Rectal smooth muscle tissue (tissue), 1 donor: ENCODE data around the gene GRAMD4.
"Not testable (repeated sequence)": the region's sequence is repeated elsewhere in the genome, so short reads cannot be mapped to it uniquely, and the experiment has no call there.

Experiments
- H3K27ac ChIP-seq: one replicate; pipeline ENCODE4 v1.7.0; 2013; ENCODE audit warnings: low read depth, low read length, inconsistent platforms
- H3K27me3 ChIP-seq: one replicate; pipeline ENCODE4 v1.7.0; 2013; ENCODE audit warnings: low read length; ENCODE audit not compliant: control insufficient read depth, insufficient read depth
- H3K36me3 ChIP-seq: one replicate; pipeline ENCODE4 v1.7.0; 2013; ENCODE audit warnings: low read length; ENCODE audit not compliant: control insufficient read depth, insufficient read depth
- H3K4me1 ChIP-seq: one replicate; pipeline ENCODE4 v1.7.0; 2013; ENCODE audit warnings: low read length; ENCODE audit not compliant: control insufficient read depth, insufficient read depth
- H3K4me3 ChIP-seq: one replicate; pipeline ENCODE4 v1.7.0; 2013; ENCODE audit warnings: low read length
- H3K9ac ChIP-seq: one replicate; pipeline ENCODE4 v1.7.0; 2013; ENCODE audit warnings: low read length

GRAMD4 gene

DNA sequence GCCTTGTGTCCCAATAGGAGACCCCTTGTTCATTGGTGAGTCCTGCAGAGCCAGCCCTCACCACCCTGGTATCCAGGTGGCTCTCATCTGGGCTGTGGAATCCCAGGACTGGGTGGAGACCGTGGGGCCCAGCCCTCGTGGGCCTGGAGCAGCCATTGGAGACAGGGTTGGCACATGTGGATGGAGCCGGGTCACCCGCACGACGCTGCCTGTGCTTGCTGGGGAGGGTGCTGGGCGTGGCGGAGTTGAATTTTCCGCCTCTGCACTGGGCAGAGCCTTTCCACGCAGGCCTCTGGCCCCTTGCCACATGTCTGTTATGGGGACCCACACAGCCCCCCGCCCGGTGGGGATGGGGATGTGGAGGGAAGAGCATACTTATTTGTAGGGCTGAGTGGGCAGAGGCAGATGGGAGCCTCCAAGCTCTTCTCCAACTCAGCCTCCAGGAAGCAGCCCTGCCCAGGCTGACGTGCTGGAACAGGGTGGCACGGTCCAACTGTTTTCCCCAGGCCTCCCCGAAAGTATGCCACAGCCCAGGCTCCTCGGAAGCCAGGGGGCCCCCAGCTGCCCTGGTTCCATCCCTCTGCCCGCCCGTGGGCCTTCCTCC, 12.6 kb downstream of the GRAMD4 start:
- Histone ChIP-seq H3K9ac (no peak overlapping the region), H3K4me1 (no peaks in the 10 kb centered on the region), H3K4me3 (no peak overlapping the region), H3K36me3 (no peaks in the 10 kb centered on the region), H3K27ac (no peak overlapping the region), H3K27me3 (no peaks in the 10 kb centered on the region)

DNA sequence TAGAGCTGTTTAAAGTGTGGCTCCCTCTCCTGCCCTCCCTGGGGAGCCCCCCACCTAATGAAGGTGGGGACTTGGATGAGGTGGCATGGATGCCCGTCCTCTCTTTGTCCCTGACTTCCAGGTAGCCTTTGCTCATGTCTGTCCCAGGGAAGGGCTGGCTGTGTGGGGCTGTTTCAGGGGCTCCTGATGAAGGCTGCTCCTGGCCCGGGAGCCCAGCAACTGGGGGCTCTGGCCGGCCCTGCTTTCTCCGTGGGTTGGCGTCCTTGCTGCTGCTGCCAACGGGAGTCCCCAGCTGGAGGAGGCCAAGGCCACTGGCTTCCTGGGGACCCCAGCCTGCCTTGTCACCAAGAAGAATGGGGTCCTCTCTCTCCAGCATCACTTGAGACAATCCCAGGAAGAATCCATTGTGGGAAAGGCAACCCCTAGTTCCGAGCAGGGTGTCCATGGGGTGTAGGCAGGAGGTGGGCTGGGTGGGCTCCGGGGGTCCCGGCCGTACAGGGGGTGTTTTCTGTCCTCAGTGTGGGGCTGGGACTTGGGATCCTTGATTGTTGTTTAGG, 13.2 kb downstream of the GRAMD4 start:
- Histone ChIP-seq H3K9ac (no peak overlapping the region), H3K36me3 (no peaks in the 10 kb centered on the region), H3K27me3 (no peaks in the 10 kb centered on the region), H3K4me3 (no peak overlapping the region), H3K27ac (no peak overlapping the region), H3K4me1 (no peaks in the 10 kb centered on the region)

DNA sequence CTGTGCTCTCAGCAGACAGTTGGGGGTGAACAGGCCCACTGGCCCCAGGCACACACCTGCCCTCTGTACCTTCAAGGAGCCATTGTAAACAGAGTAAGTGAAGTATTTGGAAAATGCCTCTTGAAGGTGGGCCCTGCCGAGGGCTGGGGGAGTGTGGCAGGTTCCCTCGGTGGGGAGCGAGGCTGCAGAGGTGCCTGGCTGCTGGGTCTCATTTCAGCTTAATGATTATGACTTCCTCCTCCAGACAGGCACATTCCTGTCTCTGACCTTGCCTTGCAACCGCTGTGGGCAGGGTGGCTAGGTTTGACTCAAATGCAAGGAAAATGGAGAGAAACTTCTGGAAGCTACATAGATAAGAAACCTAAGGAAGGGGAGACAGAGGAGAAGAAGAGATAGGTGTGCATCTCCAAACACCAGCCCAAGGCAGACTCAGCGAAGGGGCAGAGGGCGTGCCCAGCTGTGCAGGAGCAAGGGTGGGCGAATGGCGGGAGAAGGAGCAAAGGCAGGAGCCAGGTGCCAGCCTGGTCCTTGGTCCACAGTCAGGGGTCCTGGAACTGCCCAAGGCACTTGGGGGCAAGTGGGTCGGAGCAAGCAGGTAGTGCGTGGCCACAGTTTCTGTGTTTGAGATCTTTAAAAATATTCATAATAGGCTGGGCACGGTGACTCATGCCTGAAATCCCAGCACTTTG, 14.0 kb downstream of the GRAMD4 start:
- no peaks in the 10 kb centered on the region for H3K36me3 ChIP-seq

DNA sequence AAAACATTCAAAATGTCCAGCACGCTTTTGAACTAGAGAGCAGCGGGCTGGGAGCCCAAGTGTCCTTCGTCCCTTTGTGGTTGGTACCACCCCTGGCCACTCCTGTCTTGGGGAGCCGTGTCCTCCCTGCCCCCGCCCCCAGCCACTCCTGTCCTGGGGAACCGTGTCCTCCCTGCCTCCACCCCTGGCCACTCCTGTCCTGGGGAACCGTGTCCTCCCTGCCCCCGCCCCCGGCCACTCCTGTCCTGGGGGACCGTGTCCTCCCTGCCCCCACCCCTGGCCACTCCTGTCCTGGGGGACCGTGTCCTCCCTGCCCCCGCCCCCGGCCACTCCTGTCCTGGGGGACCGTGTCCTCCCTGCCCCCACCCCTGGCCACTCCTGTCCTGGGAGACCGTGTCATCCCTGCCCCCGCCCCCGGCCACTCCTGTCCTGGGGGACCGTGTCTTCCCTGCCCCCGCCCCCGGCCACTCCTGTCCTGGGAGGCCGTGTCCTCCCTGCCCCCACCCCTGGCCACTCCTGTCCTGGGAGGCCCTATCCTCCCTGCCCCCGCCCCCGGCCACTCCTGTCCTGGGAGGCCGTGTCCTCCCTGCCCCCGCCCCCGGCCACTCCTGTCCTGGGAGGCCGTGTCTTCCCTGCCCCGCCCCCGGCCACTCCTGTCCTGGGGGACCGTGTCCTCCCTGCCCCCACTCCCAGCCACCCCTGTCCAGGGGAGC, 14.9 kb downstream of the GRAMD4 start:
- not testable (repeated sequence) for H3K27ac ChIP-seq, H3K27me3 ChIP-seq, H3K36me3 ChIP-seq, H3K4me3 ChIP-seq, H3K9ac ChIP-seq, H3K4me1 ChIP-seq

More for the DNA sequence above, 14.0 kb downstream of the GRAMD4 start:
- Histone ChIP-seq H3K4me3 (no peak overlapping the region), H3K9ac (no peak overlapping the region), H3K27ac (no peak overlapping the region), H3K27me3 (no peaks in the 10 kb centered on the region), H3K4me1 (no peaks in the 10 kb centered on the region)

DNA sequence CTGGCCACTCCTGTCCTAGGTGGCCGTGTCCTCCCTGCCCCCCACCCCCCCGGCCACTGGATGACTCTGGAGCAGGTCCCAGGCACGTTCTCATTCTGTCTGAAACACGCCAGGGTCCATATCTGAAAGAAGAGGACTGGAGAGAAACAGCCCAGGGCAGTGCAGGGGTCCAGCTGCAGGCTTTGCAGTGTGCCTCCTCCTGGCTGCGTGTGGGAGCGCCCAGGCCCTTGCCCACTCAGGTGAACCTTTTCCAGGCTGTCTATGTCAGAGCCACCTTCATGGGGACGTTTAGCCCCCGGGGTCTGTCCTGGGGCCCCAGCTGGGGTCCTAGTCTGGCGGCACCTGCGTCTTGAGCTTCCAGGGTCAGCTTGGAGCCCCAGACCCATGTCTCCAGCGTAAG, 15.6 kb downstream of the GRAMD4 start:
- Histone ChIP-seq H3K27ac (no peak overlapping the region), H3K4me1 (no peaks in the 10 kb centered on the region), H3K27me3 (no peaks in the 10 kb centered on the region), H3K4me3 (no peak overlapping the region), H3K9ac (no peak overlapping the region), H3K36me3 (no peaks in the 10 kb centered on the region)

DNA sequence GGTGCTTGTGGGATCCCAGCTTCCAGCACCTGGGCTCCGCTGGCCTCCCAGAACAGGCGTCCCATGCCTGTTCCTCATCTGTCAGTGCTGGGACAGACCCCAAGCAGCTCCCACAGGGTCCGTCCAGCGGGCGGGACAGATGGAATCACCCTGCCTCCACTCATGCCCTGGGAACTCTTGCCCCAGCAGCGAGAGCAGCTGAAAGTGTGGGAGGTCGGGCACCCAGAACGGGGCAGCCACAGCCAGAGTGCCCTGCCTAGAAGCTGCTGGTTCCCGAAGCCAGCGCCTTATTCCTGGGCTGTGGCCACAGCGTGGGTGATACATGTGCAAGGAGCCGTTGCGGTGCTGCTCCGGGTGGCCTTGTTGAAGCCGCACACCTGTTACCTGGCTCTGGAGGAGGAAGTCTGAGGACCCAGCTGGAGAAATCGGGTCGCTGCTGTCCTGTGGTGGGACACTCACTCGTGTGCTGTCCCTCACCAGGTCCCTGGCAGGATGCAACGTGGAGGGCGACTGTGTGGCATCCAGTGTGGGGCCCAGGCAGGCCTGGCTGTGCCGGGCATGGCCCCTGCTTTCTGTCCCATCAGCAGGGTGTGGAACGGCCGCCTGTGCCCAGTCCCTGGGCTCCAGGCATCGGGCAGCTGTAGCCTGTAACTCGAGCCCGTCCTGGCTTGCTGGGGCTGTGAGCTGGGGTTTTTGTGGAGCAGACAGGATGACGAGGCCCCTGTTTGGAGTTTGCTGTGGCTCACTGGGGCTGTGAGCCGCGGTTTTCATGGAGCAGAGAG, 16.2 kb downstream of the GRAMD4 start:
- H3K27ac ChIP-seq = no peak overlapping the region

DNA sequence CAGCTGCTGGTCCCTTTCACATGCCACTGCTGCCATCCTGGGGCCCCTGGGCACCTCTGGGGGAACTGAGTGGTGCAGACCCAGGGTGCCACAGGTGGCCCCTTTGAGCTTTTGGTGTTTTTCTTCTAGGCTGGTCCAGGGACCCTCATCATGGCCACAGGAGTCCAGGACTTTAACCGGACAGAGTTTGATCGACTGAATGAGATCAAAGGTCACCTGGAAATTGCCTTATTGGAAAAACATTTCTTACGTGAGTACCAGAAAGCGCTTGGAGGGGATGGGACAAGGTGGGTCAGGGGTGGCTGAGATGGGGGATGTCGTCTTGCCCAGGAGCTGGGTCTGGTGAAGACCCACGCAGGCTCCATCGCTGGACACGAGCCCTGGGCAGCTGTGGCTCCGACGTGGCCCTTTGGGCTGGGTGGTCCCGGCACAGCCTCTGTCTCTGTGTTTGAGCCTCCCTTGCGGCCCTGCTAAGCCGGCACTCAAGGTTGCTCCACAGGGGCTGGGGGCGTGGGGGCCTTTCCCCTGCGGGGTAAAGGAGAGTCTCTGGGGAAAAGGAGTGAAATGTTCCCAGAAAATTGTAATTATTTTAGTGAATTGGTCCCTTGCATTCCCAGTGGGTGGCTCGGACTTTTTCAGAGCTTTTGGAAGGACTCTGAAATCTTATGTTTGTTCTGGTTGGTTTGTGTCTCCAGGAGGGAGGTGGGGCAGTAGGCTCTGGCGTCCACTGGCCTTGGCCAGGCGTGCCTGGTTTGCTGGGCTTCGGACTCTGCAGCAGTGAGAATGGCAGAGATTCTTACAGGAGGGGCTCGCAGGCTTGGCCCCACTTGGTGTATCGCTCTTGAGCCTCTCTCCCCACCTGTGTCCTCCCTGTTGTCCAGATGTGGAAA, 17.8 kb downstream of the GRAMD4 start:
- Histone ChIP-seq H3K36me3 (no peaks in the 10 kb centered on the region), H3K27me3 (no peaks in the 10 kb centered on the region), H3K4me3 (no peak overlapping the region), H3K9ac (no peak overlapping the region), H3K27ac (no peak overlapping the region), H3K4me1 (peaks cover 10% of the 10 kb centered on the region)

More for the DNA sequence above, 16.2 kb downstream of the GRAMD4 start:
- Histone ChIP-seq H3K4me3 (no peak overlapping the region), H3K4me1 (peaks cover under 1% of the 10 kb centered on the region), H3K36me3 (no peaks in the 10 kb centered on the region), H3K27me3 (no peaks in the 10 kb centered on the region), H3K9ac (no peak overlapping the region)

DNA sequence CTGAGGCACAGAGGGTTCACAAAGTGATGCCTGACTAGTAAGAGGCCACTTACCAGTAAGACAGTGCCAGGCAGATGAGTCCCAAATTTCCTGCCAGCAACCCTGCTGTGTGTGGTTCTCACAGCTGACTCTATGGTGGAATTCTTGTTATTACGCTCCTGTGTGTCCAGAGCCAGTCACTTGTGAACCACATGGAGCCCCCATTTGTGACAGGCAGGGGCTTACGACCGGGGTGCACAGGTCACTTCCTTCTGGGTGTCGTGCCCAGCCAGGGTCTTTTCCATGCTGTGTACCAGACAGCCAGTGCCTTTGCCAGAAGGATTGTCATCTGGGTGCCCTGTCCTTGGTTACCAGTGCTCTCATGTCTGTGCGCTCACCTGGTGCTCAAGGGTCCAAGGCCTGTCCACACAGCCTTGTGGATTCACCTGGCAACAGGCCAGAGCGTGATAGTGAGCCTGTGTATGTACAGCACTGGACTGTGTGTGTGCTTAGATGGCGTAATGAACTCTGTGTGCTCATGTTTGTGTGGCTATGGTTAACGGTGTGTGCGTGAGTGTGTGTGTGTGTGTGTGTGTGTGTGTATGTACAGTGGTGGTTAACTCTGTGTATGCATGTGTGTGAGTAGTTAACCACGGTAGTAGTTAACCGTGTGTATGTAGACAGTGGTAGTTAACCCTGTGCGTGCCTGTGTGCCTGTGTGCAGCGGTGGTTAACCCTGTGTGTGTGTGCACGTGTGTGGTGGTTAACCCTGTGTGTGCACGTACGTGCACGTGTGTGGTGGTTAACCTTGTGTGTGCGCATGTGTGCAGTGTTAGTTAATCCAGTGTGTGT, 18.6 kb downstream of the GRAMD4 start:
- Histone ChIP-seq H3K27ac (no peak overlapping the region), H3K9ac (no peak overlapping the region), H3K27me3 (no peaks in the 10 kb centered on the region), H3K4me3 (no peak overlapping the region), H3K36me3 (no peaks in the 10 kb centered on the region), H3K4me1 (peaks cover 10% of the 10 kb centered on the region)

DNA sequence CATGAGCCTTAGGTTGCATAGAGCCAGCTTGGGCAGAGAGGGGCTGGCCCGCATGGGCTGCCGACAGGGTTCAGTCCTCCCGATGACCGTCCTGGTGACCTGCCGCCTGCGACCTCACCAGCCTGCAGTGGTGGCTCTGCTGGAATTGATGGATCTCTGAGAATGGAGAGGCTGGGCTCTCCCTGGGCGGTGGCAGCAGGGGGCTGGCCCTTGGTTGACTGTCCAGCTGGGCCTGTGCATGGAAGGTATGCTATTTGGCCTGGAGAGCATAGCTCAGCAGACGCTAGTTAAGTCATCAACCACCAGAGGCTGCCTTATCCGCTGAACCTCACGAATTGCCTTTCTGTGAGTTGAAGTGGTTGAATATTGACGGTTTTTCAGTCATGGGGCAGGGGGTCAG, 19.7 kb downstream of the GRAMD4 start:
- no peak overlapping the region for H3K4me3 ChIP-seq
- peaks cover 10% of the 10 kb centered on the region for H3K4me1 ChIP-seq
- no peaks in the 10 kb centered on the region for H3K36me3 ChIP-seq

DNA sequence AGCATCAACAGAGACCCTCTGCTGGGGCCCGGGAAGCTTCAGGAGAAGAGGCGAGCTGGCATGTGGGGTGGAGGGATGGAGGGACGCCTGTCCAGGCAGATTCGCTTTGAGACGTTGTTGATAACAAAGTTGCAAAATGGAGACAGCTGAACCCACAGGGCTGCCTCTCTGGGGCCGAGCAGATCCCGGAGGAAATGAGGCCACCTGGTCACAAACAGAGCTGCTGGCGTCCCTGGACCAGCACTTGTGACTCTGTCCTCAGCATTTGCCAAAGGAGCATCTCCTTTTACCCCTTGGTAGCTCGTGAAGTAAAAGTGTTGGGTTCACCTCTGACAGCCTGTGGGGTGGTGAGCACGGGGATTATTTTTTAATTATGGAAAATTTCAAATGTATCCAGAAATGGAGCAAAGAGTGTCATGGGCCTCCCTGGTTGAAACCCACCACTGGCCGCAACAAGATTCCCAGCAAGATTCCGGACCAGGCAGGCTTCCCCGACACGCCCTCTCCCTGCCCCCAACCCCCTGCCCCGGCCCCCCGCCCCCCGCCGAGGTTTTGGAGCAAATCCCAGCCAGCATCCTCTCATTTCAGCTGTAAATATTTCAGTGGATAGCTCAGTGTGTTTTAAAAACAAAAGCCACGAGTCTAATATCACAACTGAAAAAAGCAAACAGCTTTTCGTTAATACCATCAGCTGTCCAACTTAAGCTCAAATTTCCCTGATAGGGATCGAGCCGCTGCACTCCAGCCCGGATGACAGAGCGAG, 20.3 kb downstream of the GRAMD4 start:
- H3K27ac ChIP-seq = no peak overlapping the region
- H3K27me3 ChIP-seq = no peaks in the 10 kb centered on the region
- H3K9ac ChIP-seq = no peak overlapping the region

More for the DNA sequence above, 19.7 kb downstream of the GRAMD4 start:
- no peak overlapping the region for H3K9ac ChIP-seq
- no peaks in the 10 kb centered on the region for H3K27me3 ChIP-seq
- no peak overlapping the region for H3K27ac ChIP-seq

More for the DNA sequence above, 20.3 kb downstream of the GRAMD4 start:
- no peak overlapping the region for H3K4me3 ChIP-seq
- peaks cover 10% of the 10 kb centered on the region for H3K4me1 ChIP-seq
- H3K36me3 ChIP-seq = no peaks in the 10 kb centered on the region
